ENCODE measurements around the gene COL18A1. TPM values are rescaled to one million over a fixed set of nuclear protein-coding genes. Genes with fewer than 3 reads are reported as not detected.

Gene COL18A1
- total RNA-seq, 1 donor from 2014 or later = 515 TPM

- no peak overlapping the region for H3K27ac Mint-ChIP-seq (ENCODE audit: unreplicated experiment)
- peaks cover 16% of the 10 kb centered on the region for H3K4me1 Mint-ChIP-seq (ENCODE audit: unreplicated experiment)
- no peak overlapping the region for H3K4me3 Mint-ChIP-seq (ENCODE audit: unreplicated experiment)
- no peaks in the 10 kb centered on the region for H3K9me3 Mint-ChIP-seq (ENCODE audit: unreplicated experiment)
- no peak for TF ChIP-seq CTCF (IDR thresholded peaks at IDR 0.05)
- H3K27me3 Mint-ChIP-seq (ENCODE audit: unreplicated experiment) = peaks cover under 1% of the 10 kb centered on the region
- H3K36me3 Mint-ChIP-seq (ENCODE audit: unreplicated experiment) = no peaks in the 10 kb centered on the region
- DNase-seq (ENCODE audit: extremely low spot score, unreplicated experiment) = no peak
Observed at GRCh38 chr21:45390831-45391742, 13.9 kb upstream of the COL18A1 start.

GRCh38 chr21:45391743-45392572 lies 13.0 kb upstream of the COL18A1 start:
- Mint-ChIP-seq H3K4me1 (ENCODE audit: unreplicated experiment) (peaks cover 11% of the 10 kb centered on the region), H3K36me3 (ENCODE audit: unreplicated experiment) (no peaks in the 10 kb centered on the region), H3K27ac (ENCODE audit: unreplicated experiment) (no peak overlapping the region), H3K27me3 (ENCODE audit: unreplicated experiment) (peaks cover 6% of the 10 kb centered on the region), H3K4me3 (ENCODE audit: unreplicated experiment) (no peak overlapping the region), H3K9me3 (ENCODE audit: unreplicated experiment) (no peaks in the 10 kb centered on the region)
- no peak for TF ChIP-seq CTCF (IDR thresholded peaks at IDR 0.05)
- no peak for DNase-seq (ENCODE audit: extremely low spot score, unreplicated experiment)

DNA sequence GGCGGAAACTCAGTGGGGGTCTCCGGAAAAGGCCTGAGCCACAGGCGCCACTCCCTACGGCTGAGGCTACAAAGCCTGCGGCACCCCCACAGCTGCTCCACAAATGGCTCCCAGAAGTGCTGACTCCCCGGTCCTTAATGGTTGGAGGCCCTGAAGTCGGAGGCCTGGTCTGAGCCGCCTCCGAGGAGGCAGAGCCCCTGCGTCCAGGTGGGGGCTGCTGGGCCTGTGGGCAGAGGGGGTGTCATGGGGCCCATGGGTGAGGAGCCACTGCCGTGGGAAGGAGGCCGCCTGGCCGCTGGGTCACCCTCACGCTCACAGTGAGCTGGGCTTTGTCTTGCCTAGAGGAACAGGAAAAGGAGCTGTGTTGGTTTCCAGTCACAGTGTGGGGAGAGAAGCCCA lies 12.4 kb upstream of the COL18A1 start:
- no peak for TF ChIP-seq CTCF (IDR thresholded peaks at IDR 0.05)
- Mint-ChIP-seq H3K27ac (ENCODE audit: unreplicated experiment) (no peak overlapping the region), H3K9me3 (ENCODE audit: unreplicated experiment) (no peaks in the 10 kb centered on the region), H3K36me3 (ENCODE audit: unreplicated experiment) (no peaks in the 10 kb centered on the region), H3K4me1 (ENCODE audit: unreplicated experiment) (peaks cover 5% of the 10 kb centered on the region), H3K27me3 (ENCODE audit: unreplicated experiment) (peaks cover 6% of the 10 kb centered on the region), H3K4me3 (ENCODE audit: unreplicated experiment) (no peak overlapping the region)
- DNase-seq (ENCODE audit: extremely low spot score, unreplicated experiment) = no peak

DNA sequence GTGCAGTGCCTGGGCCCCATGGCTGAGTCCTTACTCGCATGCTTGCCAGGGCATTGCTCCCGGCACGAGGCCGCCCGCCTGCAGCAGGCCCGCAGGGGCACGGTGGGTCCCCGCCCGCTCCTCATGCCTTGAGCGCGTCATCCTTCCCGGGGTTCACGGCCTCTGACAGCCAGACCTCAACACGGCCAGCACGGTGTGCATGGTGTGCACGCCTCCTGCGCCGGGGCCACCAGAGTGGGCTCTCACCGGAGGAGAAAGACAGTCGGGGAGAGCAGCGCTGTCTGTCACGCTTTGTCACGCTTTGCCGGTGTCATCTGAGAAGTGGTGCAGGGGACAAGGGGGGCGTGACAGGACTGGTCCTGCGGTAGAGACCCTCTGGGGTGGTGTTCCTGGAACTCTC lies 11.9 kb upstream of the COL18A1 start:
- Mint-ChIP-seq H3K27me3 (ENCODE audit: unreplicated experiment) (peaks cover 6% of the 10 kb centered on the region), H3K36me3 (ENCODE audit: unreplicated experiment) (no peaks in the 10 kb centered on the region), H3K27ac (ENCODE audit: unreplicated experiment) (no peak overlapping the region), H3K4me3 (ENCODE audit: unreplicated experiment) (no peak overlapping the region), H3K9me3 (ENCODE audit: unreplicated experiment) (no peaks in the 10 kb centered on the region), H3K4me1 (ENCODE audit: unreplicated experiment) (peaks cover 3% of the 10 kb centered on the region)
- no peak for DNase-seq (ENCODE audit: extremely low spot score, unreplicated experiment)
- no peak for TF ChIP-seq CTCF (IDR thresholded peaks at IDR 0.05)

Data from osteocyte (in vitro differentiated cells).